ENCODE results near the gene TIRAP.
"Not testable (repeated sequence)": the region's sequence is repeated elsewhere in the genome, so short reads cannot be mapped to it uniquely, and the experiment has no call there.

Gene TIRAP

GRCh38 chr11:126290887-126291286 lies 8.0 kb downstream of the TIRAP start:
- no peak for DNase-seq

- no peak for DNase-seq
Observed at GRCh38 chr11:126293726-126294125, 10.8 kb downstream of the TIRAP start.

DNA sequence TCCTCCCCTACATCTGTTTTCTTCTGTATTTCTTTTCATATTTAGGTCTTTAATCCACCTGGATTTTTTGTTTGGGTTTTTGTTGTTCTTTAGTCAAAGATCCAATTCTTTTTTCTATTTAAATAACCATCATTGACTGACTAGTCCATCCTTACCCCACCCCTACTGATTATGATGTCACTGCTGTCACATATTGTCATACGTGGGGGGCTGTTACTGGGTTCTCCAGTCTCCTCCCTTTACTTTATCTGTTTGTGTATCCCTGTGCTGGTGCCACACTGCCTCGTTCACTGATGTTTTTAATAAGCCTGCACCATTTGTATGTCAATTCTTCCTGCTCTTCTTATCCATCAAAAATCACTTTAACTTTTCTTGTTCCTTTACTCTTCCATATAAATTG lies 14.1 kb downstream of the TIRAP start:
- DNase-seq, result no peak

DNA sequence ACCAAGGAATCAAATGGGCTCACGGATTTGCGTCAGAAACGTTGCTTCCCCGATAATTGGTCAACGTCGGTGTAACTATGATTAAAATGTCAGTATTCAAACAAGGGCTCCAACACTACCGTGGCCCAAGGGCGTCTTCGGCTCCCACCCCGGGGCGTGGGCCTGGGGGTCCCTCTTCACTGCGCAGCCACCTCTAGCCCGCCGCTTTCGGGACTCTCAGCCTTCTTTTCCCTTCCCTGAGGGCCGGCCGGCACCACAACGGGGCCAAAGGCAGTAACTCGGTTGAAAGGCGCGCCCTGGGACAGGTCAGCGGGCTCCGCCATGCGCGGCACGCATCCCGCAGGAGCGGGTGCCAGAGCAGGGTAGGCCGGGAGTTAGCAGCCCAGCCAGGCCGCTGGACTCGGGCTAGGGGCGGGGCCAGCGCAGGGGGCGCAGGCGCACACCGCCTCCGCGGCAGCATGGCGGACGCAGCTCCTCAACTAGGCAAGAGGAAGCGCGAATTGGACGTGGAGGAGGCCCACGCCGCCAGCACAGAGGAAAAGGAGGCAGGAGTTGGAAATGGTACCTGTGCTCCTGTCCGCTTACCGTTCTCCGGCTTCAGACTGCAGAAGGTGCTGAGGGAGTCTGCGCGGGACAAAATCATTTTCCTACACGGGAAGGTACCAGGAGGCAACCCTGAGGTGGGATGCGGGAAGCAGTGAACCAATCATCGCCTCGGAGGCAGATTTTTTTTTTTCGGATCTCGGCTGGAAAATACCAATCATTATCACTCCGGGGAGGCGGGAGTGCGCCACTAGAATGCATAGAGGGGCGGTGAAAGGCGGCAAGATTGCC lies 20.9 kb downstream of the TIRAP start, which contains the start of gene DCPS:
TSS of gene DCPS (plus strand) at position 438 of the 834 bp plus-strand sequence. CDS start at position 459, 21 bp downstream.
- DNase-seq, result peak; percentile 63

GRCh38 chr11:126304457-126305075 lies 21.7 kb downstream of the TIRAP start:
- no peak for DNase-seq

- no peak for DNase-seq
Observed at GRCh38 chr11:126305699-126306098, 22.8 kb downstream of the TIRAP start.

DNA sequence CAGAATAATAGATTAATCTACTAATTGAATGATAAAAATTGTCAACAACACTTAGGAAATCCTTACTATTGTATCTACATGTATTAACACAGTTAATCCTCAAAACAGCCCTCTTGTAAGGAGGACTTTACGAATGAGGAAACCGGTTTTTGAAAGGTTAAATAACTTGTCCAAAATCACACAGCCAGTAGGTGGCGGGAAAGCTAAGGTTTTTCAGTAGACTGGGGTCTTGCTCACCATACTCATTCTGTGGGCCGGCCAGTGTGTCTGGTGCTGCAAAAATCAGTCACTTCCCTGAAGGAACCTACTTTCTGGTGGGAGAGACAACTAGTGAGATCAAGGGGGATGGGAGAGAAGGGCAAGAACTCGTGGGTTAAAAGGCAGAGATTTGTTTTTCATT lies 24.8 kb downstream of the TIRAP start:
- no peak for DNase-seq

DNA sequence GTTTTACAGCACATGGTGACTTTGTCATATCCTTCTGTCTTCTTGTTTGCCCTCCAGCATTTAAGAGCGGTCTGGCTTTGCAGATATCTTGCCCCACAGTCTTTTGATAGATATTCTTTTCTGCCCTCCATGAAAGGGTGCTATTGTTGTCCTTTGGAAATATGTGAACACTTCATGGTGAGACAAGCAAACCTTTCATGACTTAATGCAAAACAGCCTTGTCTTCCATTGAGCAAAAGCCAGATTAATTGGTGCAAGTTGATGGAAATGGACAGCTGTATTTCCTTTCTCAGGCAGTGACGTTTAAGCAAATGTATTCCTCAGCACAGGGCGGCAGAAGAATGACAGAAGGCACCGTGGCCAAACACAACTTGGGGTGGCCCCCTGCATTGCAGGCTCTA lies 25.4 kb downstream of the TIRAP start:
- no peak for DNase-seq

DNA sequence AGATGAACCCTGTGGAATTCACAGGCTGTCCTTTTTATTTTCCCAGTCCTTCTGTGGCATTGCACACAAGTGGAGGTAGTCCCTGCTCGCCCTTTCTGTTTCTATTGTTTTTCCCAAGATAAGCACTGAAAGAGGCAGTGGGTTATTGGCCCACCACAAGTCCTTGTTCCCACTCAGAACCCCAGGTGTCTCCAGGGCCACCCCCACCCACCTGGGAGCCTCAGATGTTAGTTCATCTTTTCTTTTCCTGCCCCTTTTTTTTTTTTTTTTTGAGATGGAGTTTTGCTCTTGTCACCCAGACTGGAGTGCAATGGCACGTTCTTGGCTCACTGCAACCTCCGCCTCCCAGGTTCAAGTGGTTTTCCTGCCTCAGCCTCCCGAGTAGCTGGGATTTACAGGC lies 25.9 kb downstream of the TIRAP start:
- DNase-seq, result not testable (repeated sequence)

- DNase-seq, result no peak
Observed at GRCh38 chr11:126310200-126310991, 27.5 kb downstream of the TIRAP start.

GRCh38 chr11:126310992-126311310 lies 28.1 kb downstream of the TIRAP start:
- DNase-seq, result no peak

GRCh38 chr11:126311401-126312291 lies 28.8 kb downstream of the TIRAP start:
- DNase-seq, result no peak

DNA sequence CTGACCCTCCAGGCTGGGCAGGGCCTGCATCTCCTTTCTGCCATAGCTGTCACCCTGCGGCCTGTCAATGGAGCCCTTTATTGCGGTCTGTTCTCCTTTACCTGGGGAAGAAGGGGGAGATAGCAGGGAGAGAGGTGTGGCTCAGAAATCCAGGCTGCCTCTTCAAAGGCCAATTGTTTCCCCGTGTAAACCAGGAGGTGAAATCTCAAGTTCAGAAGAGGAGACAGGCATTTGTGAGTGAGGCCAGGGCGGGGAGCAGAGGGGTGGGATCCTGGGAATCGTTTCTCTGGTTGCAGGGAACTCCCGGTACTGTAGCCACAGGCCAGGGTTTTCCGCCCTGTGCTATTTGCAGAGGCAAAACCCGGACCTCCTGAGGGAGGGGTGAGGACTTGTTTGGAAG lies 30.1 kb downstream of the TIRAP start:
- no peak for DNase-seq

GRCh38 chr11:126313826-126314225 lies 30.9 kb downstream of the TIRAP start:
- DNase-seq, result no peak

DNA sequence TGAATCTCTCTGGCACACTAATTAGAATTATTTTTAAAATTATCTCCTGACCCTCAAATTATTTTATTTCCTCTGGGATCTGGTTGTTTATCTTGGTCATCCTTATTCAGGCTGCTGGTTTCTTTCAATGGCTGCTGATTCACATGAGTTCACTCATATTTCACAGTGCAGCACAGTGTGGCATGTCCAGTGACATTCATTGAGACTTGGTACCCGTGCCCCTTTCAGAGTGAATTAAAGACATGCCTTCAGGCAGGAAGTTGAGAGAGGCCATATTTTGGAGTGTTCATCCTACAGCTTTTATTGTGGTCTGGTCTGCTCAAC lies 34.5 kb downstream of the TIRAP start:
- no peak for DNase-seq

GRCh38 chr11:126317756-126318573 lies 35.1 kb downstream of the TIRAP start:
- no peak for DNase-seq

DNA sequence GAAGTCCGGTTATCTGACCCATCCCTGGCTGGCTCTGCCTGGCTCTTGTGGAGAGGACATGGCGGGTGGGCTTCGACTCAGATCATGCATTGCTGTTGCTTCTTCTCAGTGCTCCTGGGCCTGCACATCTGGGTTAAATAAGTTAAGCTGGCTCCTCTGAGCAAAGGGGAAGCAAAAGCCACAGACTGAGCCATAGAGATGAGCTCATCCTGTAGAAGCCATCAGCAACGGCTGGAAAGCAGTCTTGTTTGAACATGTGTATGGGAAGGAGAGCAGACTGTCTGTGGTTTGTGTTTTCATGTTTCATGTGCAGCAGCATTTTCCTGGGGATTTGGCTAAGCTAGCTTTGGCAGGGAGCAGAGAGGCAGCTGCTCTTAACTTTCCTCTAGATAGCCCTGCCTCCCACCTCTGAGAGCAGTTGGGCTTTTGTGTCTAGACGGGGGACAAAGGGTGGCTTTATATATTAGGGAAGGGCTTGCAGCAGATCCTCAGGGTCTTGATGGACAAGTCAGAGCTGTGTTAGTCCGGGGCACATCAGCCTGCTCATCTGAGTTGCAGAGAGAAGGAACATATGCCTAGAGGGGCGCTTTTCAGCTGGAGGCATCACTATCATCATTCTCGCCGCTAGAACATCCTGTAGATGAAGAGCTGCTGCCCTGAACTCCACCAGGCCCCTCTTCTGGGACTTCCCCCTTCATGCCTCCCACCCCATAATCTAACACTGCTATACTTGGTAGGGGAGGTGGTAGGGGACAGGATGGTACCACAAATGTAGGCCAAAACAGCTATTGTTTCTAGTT lies 35.9 kb downstream of the TIRAP start:
- DNase-seq, result peak; percentile 83

- DNase-seq, result no peak
Observed at GRCh38 chr11:126319374-126319740, 36.5 kb downstream of the TIRAP start.

GRCh38 chr11:126322996-126323395 lies 40.1 kb downstream of the TIRAP start:
- DNase-seq, result no peak

- DNase-seq, result no peak
Observed at GRCh38 chr11:126327281-126328000, 44.5 kb downstream of the TIRAP start.

Data from NCI-H1694 treated with DMSO at 0.1 percent for 48 hours (cell line).